ENCODE measurements around the gene MRPL20.
"Not testable (repeated sequence)": the region's sequence is repeated elsewhere in the genome, so short reads cannot be mapped to it uniquely, and the experiment has no call there.

MRPL20 gene

DNA sequence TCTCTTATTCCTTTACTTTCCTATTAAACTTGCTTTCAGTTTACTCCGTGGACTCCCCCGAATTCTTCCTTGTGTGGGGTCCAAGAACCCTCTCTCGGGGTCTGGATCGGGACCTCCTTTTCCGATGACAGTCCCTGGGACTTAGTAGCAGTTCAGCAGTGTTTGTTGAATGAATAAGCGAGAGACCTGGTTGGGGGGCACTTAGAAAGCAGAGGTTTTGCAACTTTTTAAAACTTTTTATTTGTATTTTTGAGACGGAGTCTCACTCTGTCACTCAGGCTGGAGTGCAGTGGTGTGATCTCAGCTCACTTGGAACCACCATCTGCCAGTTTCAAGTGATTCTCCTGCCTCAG, 16.1 kb upstream of the MRPL20 start:
- Mint-ChIP-seq H3K27me3 (peaks cover 10% of the 10 kb centered on the region), H3K27ac (no peak overlapping the region), H3K4me1 (peaks cover 9% of the 10 kb centered on the region), H3K36me3 (ENCODE audit: low read depth) (no peaks in the 10 kb centered on the region), H3K4me3 (no peak overlapping the region), H3K9me3 (no peaks in the 10 kb centered on the region)
- ATAC-seq (no peak), DNase-seq (no peak)

DNA sequence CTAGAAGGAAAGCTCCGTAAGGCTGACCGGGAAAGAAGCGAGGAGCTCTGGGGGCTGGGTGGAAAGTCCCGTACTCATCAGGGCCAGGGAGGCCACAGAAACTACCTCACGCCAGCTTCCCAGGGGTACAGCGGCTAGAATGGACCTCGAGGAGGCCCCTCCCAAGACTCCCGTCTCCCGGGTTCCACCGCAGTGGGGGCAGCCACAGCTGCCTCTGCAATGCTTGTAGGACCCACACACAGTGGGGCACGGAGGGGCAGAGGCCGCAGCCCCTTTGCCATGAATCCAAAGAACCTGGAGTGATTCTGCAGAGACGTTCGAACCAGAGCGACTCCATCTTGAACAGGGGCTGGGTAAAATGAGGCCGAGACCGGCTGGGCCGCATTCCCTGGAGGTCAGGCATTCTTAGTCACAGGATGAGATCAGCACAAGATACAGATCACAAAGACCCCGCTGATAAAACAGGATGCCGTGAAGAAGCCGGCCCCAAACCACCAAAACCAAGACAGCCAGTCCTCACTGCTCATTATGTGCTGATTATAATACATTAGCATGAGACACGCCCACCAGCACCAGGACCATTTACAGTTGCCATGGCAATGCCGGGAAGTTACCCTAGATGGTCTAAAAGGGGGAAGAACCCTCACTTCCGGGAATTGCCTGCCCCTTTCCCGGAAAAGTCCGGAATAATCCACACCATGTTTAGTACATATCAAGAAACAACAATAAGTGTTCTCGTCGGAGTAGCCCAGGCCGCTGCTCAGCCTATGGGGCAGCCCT, 15.6 kb upstream of the MRPL20 start:
- Mint-ChIP-seq H3K36me3 (ENCODE audit: low read depth) (no peaks in the 10 kb centered on the region), H3K9me3 (no peaks in the 10 kb centered on the region), H3K4me3 (no peak overlapping the region), H3K27ac (no peak overlapping the region), H3K4me1 (peaks cover 12% of the 10 kb centered on the region), H3K27me3 (peaks cover 9% of the 10 kb centered on the region)
- no peak for DNase-seq
- peak; percentile 42 for ATAC-seq

DNA sequence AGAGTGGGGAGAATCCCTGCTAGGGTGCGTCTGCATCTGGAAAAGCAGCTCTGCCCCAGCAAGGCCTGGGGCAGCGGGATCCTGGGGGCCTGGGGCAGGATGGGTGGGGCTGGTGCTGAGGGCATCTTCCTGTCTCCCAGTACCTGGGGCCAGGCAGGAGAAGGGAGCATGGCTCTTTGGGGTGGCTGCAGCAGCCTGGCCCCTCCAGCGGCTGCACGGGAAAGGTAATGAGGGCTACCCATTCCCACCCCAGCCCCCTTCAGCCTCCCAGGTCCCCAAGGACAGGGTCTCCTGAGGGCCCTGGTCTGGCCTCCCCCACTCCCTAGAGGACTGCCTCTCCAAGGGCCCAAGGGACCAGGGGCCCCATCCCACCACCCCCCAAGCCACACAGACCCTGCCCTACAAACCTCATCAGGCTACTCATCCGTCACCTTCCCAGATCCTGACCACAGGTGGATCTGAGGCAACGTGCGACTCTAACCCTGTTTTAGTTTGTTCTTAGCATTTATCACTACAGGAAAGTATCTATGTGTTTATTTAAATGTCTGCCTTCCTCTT, 14.9 kb upstream of the MRPL20 start:
- Mint-ChIP-seq H3K27me3 (peaks cover 9% of the 10 kb centered on the region), H3K9me3 (no peaks in the 10 kb centered on the region), H3K36me3 (ENCODE audit: low read depth) (no peaks in the 10 kb centered on the region), H3K4me1 (peaks cover 12% of the 10 kb centered on the region), H3K27ac (no peak overlapping the region), H3K4me3 (no peak overlapping the region)
- no peak for DNase-seq
- no peak for ATAC-seq

DNA sequence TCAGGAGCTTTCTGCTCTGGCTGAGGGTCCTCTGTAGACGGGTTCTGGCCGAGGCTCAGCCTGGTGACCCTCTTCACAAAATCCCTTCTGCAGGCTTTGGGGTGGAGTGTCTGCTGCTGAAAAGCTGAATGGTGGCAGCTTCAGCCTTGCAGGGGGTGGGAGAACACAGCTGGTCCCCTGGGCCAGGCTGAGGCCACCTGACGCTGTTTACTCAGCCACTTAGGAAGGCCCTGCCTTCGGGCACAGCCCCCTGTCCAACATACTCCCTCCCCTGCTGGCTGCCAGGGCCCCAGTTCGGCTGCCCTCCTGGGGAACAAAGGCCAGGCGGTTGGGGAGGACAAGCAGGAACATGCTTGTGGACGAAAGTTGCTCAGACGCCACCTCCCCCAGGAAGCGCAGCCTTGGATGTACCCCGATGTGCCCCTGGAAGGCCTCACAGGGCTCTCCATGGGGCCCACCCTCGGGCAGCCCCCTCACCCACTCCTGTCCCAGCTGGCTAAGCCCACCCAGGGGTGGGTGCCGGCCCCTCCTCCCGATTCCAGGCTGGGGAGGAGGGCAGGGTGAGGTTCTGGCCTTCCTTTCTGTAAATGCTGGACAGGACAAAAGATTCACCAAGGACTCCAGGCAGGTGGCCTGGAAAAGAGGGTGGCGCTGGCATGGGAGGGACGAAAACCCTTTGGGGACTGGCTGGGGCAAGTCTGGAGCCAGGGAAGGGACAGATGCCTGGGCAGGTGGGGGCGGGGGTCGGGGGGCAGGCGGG, 14.2 kb upstream of the MRPL20 start, which contains the start of gene ANKRD65:
TSS of gene ANKRD65 (minus strand) at position 130 of the 760 bp plus-strand sequence. CDS start 271 bp downstream, outside the sequence.
- ATAC-seq (no peak), DNase-seq (no peak)
- H3K36me3 Mint-ChIP-seq (ENCODE audit: low read depth) = no peaks in the 10 kb centered on the region
- no peaks in the 10 kb centered on the region for H3K9me3 Mint-ChIP-seq
- H3K4me3 Mint-ChIP-seq = no peak within 1 kb of the TSS
- peaks cover 9% of the 10 kb centered on the region for H3K27me3 Mint-ChIP-seq
- no peak within 1 kb of the TSS for H3K27ac Mint-ChIP-seq
- peaks cover 12% of the 10 kb centered on the region for H3K4me1 Mint-ChIP-seq

DNA sequence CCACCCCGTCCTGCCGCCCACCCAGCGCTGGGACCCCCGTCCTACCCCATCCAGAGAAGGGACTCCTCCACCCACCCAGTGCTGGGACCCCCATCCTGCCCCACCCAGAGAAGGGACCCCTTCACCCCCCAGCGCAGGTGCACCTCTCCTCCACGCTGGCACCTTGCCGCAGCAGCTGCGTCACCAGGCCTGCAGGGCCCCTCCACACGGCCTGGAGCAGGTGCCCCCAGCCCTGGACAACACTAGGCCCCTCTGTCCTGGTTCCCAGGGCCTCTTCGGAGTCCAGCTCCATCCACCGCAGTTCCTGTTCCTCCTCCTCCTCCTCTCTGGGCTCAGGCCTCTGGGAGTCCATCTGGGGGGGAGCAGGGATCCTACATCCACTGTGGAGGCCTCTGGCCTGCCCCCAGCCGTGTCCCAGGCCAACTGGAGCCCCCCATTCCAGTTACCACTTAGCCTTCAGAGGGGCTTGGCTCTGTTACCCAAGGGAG, 13.6 kb upstream of the MRPL20 start:
- H3K9me3 Mint-ChIP-seq = no peaks in the 10 kb centered on the region
- ATAC-seq (no peak), DNase-seq (no peak)
- H3K4me3 Mint-ChIP-seq = no peak overlapping the region
- H3K36me3 Mint-ChIP-seq (ENCODE audit: low read depth) = no peaks in the 10 kb centered on the region
- H3K4me1 Mint-ChIP-seq = peaks cover 12% of the 10 kb centered on the region
- H3K27ac Mint-ChIP-seq = no peak overlapping the region
- H3K27me3 Mint-ChIP-seq = peaks cover 9% of the 10 kb centered on the region

DNA sequence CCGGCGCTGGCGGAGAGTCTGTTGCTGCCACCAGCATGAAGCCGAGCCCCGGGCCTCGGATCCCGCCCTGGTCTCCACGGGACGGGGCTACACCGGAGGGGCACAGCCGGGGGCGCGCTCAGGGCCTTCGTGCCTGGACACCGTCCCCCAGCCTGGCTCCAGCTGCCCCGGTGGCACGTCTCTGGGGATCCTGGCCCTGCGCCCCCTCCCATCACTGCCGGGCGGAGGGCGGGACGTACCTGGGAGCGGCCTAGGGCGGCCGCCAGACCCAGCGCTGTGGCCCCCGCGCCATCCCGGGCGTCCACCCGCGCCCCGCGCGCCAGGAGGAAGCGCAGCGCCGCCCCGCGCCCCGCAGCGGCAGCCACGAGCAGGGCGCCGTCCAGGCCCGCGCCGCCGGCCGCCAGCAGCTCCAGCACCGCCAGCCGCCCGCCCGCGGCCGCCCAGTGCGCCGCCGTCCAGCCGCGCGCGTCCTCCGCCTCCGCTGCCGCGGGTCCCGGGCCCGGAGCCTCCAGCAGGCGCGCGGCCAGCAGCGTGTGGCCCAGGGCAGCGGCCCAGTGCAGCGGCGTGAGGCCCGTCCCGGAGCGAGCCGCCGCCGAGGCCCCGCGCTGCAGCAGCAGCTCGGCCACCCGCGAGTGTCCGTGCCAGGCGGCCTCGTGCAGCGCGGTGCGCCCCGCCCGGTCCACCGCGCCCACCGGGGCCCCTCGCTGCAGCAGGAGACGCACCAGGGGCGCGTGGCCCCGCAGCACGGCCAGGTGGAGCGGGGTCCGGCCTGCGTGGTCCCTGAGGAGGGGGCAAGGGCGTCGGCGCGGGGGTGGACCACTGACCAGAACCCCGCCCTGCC, 12.9 kb upstream of the MRPL20 start:
- H3K9me3 Mint-ChIP-seq = no peaks in the 10 kb centered on the region
- peaks cover 8% of the 10 kb centered on the region for H3K27me3 Mint-ChIP-seq
- no peaks in the 10 kb centered on the region for H3K36me3 Mint-ChIP-seq (ENCODE audit: low read depth)
- no peak overlapping the region for H3K4me3 Mint-ChIP-seq
- no peak for DNase-seq
- ATAC-seq = peak; percentile 29
- peaks cover 12% of the 10 kb centered on the region for H3K4me1 Mint-ChIP-seq
- H3K27ac Mint-ChIP-seq = no peak overlapping the region

DNA sequence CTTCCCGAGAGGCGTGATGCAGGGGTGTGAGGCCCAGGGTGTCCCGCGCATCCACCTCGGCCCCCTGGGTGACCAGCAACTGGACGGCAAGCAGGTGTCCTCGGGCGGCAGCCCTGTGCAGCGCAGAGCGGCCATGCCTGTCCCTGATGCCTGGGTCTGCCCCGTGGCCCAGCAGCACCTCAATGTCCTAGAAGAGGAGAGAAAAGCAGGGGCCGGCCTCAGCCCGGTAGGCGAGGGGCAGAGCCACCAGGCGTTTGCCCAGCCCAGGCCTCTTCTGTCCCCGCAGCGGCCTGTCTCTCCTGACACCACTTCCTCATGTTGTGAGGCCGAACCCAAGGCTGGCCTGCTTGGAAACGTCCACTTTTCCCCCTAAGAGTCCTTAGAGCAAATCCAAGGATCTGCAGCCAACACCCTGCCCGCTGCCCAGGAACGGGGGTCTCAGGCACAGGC, 12.3 kb upstream of the MRPL20 start:
- Mint-ChIP-seq H3K36me3 (ENCODE audit: low read depth) (no peaks in the 10 kb centered on the region), H3K4me1 (peaks cover 12% of the 10 kb centered on the region), H3K4me3 (no peak overlapping the region), H3K27me3 (peaks cover 5% of the 10 kb centered on the region), H3K9me3 (no peaks in the 10 kb centered on the region), H3K27ac (no peak overlapping the region)
- ATAC-seq = no peak
- DNase-seq = no peak

DNA sequence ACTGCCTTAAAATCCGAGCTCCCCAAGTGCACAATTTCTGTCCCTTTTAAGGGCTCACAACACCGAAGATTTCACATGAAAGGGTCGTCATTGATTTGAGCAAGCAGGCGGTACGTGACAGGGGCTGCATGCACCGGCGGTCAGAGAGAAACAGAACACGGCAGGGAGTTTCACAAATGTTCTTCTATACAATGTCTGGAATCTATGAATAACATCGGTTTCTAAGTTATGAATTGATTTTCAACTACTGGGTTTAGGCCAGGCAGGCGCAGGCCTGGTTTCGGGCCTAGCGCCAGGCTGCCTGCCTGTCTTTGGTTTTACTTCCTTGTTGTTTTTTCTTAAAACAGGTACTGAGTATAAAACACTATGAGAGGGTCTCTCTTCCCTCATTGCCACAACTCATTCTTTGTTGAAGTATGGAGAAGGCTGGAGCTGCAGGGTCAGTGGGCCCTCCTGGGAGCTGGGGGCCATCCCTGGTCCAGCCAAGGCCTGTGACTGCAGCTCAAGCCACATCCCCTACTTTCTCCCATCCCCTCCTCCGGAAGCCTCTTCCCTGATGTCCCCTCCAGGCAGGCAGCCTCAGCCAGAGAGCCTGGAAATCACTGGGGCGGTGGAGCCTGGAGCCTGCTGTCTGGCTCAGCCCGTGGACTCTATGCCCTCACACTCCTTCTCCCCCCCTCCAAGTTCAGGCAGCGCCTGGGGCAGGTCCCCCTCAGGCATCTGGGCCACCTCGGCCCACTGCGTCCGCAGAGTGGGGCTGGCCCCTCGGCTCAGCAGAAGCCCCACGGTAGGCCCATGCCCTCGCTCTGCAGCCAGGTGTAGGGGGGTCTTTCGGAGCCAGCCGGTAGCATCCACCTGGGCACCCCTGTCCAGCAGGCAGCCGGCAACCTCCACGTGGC, 11.6 kb upstream of the MRPL20 start:
- peaks cover 5% of the 10 kb centered on the region for H3K27me3 Mint-ChIP-seq
- no peak for ATAC-seq

DNA sequence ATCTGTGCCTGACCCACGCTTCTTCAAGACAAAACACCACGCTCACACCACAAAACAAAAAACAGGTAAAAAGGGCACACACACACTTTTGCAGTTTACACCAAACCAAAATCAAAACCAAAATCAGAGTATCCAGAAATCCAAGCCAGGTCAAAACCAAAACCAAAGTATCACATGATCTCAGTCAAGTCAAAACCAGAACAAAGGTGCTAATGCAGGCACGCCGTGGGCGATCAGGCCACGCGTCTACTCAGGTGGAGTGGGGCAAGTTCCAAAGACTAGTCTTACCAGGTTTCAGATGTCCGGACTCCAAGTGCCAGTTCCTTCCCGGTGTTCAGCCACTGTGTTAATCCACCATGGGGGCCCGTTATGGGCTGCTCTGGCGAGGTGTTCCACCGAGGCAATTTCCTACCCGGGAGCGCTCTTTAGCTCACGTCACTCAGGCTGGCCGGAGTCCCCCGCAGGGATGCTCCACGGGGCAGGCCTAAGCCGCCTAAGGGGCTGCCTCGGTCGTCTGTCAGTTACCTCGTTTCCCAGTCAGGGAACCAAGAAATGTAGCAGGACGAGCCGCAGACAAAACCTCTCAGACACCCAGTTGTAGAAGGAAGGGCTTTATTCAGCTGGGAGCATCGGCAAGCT, 10.9 kb upstream of the MRPL20 start:
- H3K36me3 Mint-ChIP-seq (ENCODE audit: low read depth); DNase-seq; H3K4me3 Mint-ChIP-seq; H3K9me3 Mint-ChIP-seq; ATAC-seq; H3K27me3 Mint-ChIP-seq; H3K27ac Mint-ChIP-seq: not testable (repeated sequence)
- H3K4me1 Mint-ChIP-seq = peaks cover 11% of the 10 kb centered on the region

More for the DNA sequence above, 11.6 kb upstream of the MRPL20 start:
- Mint-ChIP-seq H3K27ac (no peak overlapping the region), H3K36me3 (ENCODE audit: low read depth) (no peaks in the 10 kb centered on the region), H3K4me1 (peaks cover 12% of the 10 kb centered on the region), H3K4me3 (no peak overlapping the region), H3K9me3 (no peaks in the 10 kb centered on the region)
- DNase-seq = no peak

DNA sequence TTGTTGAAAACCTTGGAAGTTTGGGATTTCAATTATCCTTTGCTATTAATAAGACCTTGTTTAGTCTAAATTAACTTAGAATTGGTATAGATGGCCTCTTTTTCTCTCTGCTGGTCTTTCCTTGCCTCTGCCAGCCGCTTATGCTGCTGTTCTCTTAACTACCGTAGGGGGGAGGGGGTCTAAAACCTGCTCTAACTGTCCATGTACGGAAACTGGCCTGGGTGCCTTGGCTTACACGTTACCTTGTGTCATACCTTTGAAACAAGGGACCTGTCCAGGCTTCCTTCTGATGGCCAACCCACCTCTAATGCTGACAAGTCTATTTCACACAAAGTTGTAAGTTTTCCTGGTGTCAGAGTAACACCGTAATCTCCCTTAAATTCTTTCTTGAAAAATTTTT, 10.3 kb upstream of the MRPL20 start:
- not testable (repeated sequence) for DNase-seq; H3K36me3 Mint-ChIP-seq (ENCODE audit: low read depth); H3K4me1 Mint-ChIP-seq; H3K9me3 Mint-ChIP-seq; H3K4me3 Mint-ChIP-seq; H3K27ac Mint-ChIP-seq; ATAC-seq; H3K27me3 Mint-ChIP-seq

DNA sequence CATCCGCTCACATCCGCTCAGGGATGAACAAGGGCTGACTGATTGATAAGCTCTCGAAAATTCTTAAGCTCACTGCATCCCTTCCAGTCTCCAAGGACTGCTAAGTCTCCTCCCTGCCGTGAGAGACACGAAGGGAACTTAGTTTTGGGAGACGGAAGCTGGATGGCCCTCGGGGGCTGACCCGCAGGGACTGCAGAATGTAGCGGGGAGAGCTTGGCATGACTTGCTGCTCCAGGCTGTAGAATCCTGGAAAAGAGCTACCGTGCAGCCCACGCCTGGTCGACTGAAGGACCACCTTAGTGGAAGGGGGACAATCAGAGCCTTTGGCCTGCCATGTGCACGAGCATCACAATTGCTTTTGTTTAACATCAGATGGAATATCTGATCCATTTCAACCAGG, 8.7 kb upstream of the MRPL20 start:
- Mint-ChIP-seq H3K4me3 (no peak overlapping the region), H3K27me3 (peaks cover 2% of the 10 kb centered on the region), H3K4me1 (peaks cover 3% of the 10 kb centered on the region), H3K27ac (no peak overlapping the region), H3K9me3 (no peaks in the 10 kb centered on the region), H3K36me3 (ENCODE audit: low read depth) (no peaks in the 10 kb centered on the region)
- ATAC-seq (no peak), DNase-seq (no peak)

DNA sequence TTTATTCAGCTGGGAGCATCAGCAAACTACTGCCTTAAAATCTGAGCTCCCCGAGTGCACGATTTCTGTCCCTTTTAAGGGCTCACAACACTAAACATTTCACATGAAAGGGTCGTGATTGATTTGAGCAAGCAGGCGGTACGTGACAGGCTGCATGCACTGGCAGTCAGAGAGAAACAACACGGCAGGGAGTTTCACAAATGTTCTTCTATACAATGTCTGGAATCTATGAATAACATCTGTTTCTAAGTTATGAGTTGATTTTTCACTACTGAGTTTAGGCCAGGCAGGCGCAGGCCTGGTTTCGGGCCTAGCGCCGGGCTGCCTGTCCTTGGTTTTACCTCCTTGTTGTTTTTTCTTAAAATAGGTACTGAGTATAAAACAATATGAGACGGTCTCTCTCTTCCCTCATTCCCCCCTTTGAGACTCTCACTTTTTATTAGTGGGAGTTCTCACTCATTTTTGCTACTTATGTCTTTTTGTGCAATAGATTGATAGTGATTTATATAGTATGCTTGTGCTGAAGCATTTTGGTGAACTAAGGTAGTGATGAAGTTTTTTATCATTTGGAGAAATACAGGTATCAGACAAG, 5.3 kb upstream of the MRPL20 start:
- ATAC-seq, H3K4me3 Mint-ChIP-seq, DNase-seq: not testable (repeated sequence)

DNA sequence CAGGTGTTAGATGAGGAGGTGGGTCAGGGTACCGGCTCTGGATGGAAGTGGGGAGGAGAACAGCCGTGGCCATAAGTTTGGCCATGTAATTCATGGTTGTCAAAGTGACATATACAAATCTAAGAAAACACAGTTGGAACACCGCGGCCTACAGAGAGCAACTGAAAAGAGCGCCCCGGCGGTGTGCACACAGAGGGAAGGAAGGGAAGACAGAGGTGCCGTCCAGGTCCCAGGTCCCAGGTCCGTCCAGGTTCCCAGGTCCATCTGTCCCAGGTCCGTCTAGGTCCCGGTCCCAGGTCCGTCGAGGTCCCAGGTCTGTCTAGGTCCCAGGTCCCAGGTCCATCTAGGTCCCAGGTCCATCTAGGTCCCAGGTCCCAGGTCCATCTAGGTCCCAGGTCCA, 4.5 kb upstream of the MRPL20 start:
- Mint-ChIP-seq H3K27me3 (no peaks in the 10 kb centered on the region), H3K9me3 (no peaks in the 10 kb centered on the region), H3K4me3 (no peak overlapping the region), H3K4me1 (peaks cover 19% of the 10 kb centered on the region), H3K36me3 (ENCODE audit: low read depth) (peaks cover 19% of the 10 kb centered on the region), H3K27ac (no peak overlapping the region)
- ATAC-seq (no peak), DNase-seq (no peak)

More for the DNA sequence above, 5.3 kb upstream of the MRPL20 start:
- Mint-ChIP-seq H3K4me1 (peaks cover 16% of the 10 kb centered on the region), H3K36me3 (ENCODE audit: low read depth) (peaks cover 17% of the 10 kb centered on the region)
- H3K27me3 Mint-ChIP-seq, H3K27ac Mint-ChIP-seq, H3K9me3 Mint-ChIP-seq: not testable (repeated sequence)
